Measurements from ENCODE around the gene TDO2. TPM values are rescaled to one million over a fixed set of nuclear protein-coding genes. Genes with fewer than 3 reads are reported as not detected.

Gene TDO2
- total RNA-seq, 1 donor from 2014 or later = 1.4 TPM

GRCh38 chr4:155935389-155935986, 32.0 kb downstream of the TDO2 start:
- H3K9me3 ChIP-seq = no peaks in the 10 kb centered on the region
- intact Hi-C loops (cut with DNase I) = no loop called here
- H3K27ac ChIP-seq = no peak overlapping the region
- no peaks in the 10 kb centered on the region for H3K27me3 ChIP-seq (ENCODE audit: low read depth)
- no peak for ATAC-seq
- no peak for DNase-seq
- no peak overlapping the region for H3K4me3 ChIP-seq
- no peaks in the 10 kb centered on the region for H3K4me1 ChIP-seq
- no peak for TF ChIP-seq CTCF (IDR thresholded peaks at IDR 0.05)
- H3K36me3 ChIP-seq = peaks cover 29% of the 10 kb centered on the region

GRCh38 chr4:155941085-155941790, 37.7 kb downstream of the TDO2 start:
- Histone ChIP-seq H3K4me1 (peaks cover 4% of the 10 kb centered on the region), H3K9me3 (no peaks in the 10 kb centered on the region), H3K4me3 (no peak overlapping the region), H3K27ac (no peak overlapping the region), H3K36me3 (peaks cover 37% of the 10 kb centered on the region), H3K27me3 (ENCODE audit: low read depth) (no peaks in the 10 kb centered on the region)
- no peak for TF ChIP-seq CTCF (IDR thresholded peaks at IDR 0.05)
- DNase-seq (no peak), ATAC-seq (no peak)
- intact Hi-C loops (cut with DNase I) = no loop called here

GRCh38 chr4:155941820-155942219, 38.3 kb downstream of the TDO2 start:
- H3K27ac ChIP-seq = no peak overlapping the region
- peaks cover 34% of the 10 kb centered on the region for H3K36me3 ChIP-seq
- TF ChIP-seq CTCF (IDR thresholded peaks at IDR 0.05) = no peak
- no peaks in the 10 kb centered on the region for H3K9me3 ChIP-seq
- no peak for ATAC-seq
- intact Hi-C loops (cut with DNase I) = no loop called here
- H3K4me1 ChIP-seq = peaks cover 8% of the 10 kb centered on the region
- H3K27me3 ChIP-seq (ENCODE audit: low read depth) = no peaks in the 10 kb centered on the region
- H3K4me3 ChIP-seq = no peak overlapping the region
- DNase-seq = no peak

GRCh38 chr4:155943605-155944291, 40.3 kb downstream of the TDO2 start:
- H3K4me3 ChIP-seq = no peak overlapping the region
- H3K36me3 ChIP-seq = peaks cover 28% of the 10 kb centered on the region
- no peak overlapping the region for H3K27ac ChIP-seq
- ATAC-seq (no peak), DNase-seq (no peak)
- no peaks in the 10 kb centered on the region for H3K27me3 ChIP-seq (ENCODE audit: low read depth)
- TF ChIP-seq CTCF (IDR thresholded peaks at IDR 0.05) = no peak
- intact Hi-C loops (cut with DNase I) = no loop called here
- H3K4me1 ChIP-seq = peaks cover 8% of the 10 kb centered on the region
- no peaks in the 10 kb centered on the region for H3K9me3 ChIP-seq

- Histone ChIP-seq H3K27ac (no peak overlapping the region), H3K4me1 (peaks cover 8% of the 10 kb centered on the region), H3K9me3 (no peaks in the 10 kb centered on the region), H3K36me3 (peaks cover 20% of the 10 kb centered on the region), H3K4me3 (no peak overlapping the region), H3K27me3 (ENCODE audit: low read depth) (no peaks in the 10 kb centered on the region)
- DNase-seq (no peak), ATAC-seq (no peak)
- intact Hi-C loops (cut with DNase I) = no loop called here
- TF ChIP-seq CTCF (IDR thresholded peaks at IDR 0.05) = no peak
Observed at GRCh38 chr4:155944516-155944915, 41.0 kb downstream of the TDO2 start.
